Rectal smooth muscle tissue (tissue), 1 donor: ENCODE results near the gene SAMSN1.
"Not testable (repeated sequence)": the region's sequence is repeated elsewhere in the genome, so short reads cannot be mapped to it uniquely, and the experiment has no call there.

ENCODE experiments used
- H3K27ac ChIP-seq: one replicate; pipeline ENCODE4 v1.7.0; 2013; ENCODE audit warnings: low read depth, low read length, inconsistent platforms
- H3K27me3 ChIP-seq: one replicate; pipeline ENCODE4 v1.7.0; 2013; ENCODE audit warnings: low read length; ENCODE audit not compliant: control insufficient read depth, insufficient read depth
- H3K36me3 ChIP-seq: one replicate; pipeline ENCODE4 v1.7.0; 2013; ENCODE audit warnings: low read length; ENCODE audit not compliant: control insufficient read depth, insufficient read depth
- H3K4me1 ChIP-seq: one replicate; pipeline ENCODE4 v1.7.0; 2013; ENCODE audit warnings: low read length; ENCODE audit not compliant: control insufficient read depth, insufficient read depth
- H3K4me3 ChIP-seq: one replicate; pipeline ENCODE4 v1.7.0; 2013; ENCODE audit warnings: low read length
- H3K9ac ChIP-seq: one replicate; pipeline ENCODE4 v1.7.0; 2013; ENCODE audit warnings: low read length

Gene SAMSN1

DNA sequence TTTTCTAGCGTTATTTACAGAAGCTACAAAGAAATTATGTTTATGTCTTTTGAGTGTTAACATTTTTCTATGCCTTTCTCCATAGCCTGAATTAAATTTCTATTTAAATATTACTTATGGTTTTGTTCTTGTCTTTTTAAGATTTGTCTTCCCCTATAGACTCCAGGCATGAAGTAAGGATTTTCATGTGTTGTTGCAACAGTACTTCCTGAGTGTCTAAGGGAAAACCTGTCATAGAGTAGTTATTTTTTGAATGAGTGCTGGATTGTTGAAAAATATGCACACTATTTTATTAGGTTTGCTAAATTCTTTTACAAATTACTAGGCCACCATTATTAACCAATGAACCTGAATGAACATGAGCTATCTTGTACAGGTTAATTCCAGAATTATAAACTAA, 27.1 kb downstream of the SAMSN1 start:
- Histone ChIP-seq H3K27ac (no peak overlapping the region), H3K9ac (no peak overlapping the region), H3K27me3 (no peaks in the 10 kb centered on the region), H3K4me3 (no peak overlapping the region), H3K36me3 (no peaks in the 10 kb centered on the region), H3K4me1 (no peaks in the 10 kb centered on the region)

DNA sequence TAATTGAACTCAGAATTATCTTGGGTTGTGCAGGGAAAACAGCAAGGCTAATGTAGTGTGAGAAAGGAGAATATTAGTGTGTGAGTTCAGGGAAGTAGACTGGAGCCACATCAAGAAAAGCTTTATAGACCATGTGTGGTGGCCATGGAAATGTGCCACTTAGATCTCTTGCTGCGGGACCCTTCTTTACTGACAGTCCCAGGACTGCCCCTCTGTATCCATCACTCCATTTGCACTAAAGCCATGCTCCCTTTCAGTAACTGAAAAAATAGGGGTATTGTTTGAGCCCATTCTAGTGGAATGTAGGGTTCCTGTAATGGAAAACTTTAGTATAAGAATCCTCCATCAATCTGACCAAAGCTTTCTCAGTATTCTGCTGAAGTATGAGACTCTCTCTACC, 32.3 kb downstream of the SAMSN1 start:
- no peaks in the 10 kb centered on the region for H3K27me3 ChIP-seq
- no peaks in the 10 kb centered on the region for H3K4me1 ChIP-seq
- no peak overlapping the region for H3K27ac ChIP-seq
- no peak overlapping the region for H3K4me3 ChIP-seq
- H3K9ac ChIP-seq: no peak overlapping the region
- H3K36me3 ChIP-seq: no peaks in the 10 kb centered on the region

DNA sequence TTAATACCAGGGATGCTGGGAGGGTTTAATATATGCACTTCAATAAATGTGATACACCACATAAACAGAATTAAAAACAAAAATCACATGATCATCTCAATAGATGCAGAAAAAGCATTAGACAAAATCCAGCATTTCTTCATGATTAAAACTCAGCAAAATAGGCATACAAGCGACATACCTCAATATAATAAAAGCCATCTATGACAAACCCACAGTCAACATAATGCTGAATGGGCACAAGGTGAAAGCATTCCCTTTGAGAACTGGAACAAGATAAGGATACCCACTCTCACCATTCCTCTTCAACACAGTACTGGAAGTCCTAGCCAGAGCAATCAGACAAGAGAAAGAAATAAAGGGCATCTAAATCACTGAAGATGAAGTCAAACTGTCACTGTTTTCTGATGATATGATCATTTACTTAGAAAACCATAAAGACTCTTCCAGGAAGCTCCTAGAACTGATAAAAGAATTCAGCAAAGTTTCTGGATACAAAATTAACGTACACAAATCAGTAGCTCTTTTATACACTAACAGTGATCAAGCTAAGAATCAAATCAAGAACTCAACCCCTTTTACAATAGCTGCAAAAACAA, 39.2 kb downstream of the SAMSN1 start:
- H3K9ac ChIP-seq, H3K4me3 ChIP-seq, H3K36me3 ChIP-seq, H3K4me1 ChIP-seq, H3K27me3 ChIP-seq, H3K27ac ChIP-seq: not testable (repeated sequence)

DNA sequence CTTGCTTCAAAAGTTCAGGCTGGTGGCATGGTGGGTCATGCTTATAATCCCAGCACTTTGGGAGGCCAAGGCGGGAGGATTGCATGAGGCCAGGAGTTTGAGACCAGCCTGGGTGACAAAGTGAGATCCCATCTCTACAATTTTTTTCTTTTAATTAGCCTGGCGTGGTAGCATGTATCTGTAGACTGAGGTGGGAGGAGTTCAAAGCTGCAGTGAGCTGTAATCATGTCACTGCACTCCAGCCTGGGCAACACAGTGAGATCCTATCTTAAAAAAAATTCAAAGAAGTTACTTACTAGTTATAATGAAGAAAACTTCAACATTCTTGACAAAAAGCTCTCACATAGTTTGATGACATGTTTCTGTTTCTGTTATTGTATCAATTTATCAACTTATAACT, 45.2 kb downstream of the SAMSN1 start:
- Histone ChIP-seq H3K27ac (no peak overlapping the region), H3K27me3 (no peaks in the 10 kb centered on the region), H3K4me1 (no peaks in the 10 kb centered on the region), H3K36me3 (no peaks in the 10 kb centered on the region), H3K9ac (no peak overlapping the region), H3K4me3 (no peak overlapping the region)

DNA sequence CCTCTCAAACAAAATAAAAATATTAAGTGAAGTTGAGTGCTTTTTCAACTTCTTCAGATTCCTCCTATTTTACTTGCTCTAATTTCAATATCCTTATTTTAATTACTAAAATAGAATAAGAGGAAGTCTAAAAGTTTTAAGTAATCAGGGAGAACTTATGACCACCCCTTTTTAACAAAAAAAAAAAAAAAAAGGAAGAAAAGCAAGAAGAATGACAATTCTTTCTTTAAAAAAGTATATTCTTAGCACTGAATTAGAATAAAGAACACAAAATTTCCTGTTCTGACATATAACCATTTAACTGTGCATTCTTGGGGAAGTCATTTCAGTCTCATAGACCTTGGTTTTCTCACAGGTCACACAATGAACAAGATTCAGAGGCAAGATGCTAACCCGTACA, 46.8 kb downstream of the SAMSN1 start:
- Histone ChIP-seq H3K27me3 (no peaks in the 10 kb centered on the region), H3K4me1 (no peaks in the 10 kb centered on the region), H3K27ac (no peak overlapping the region), H3K9ac (no peak overlapping the region), H3K4me3 (no peak overlapping the region), H3K36me3 (no peaks in the 10 kb centered on the region)

GRCh38 chr21:14497825-14498224, 48.3 kb downstream of the SAMSN1 start:
- Histone ChIP-seq H3K4me1 (no peaks in the 10 kb centered on the region), H3K36me3 (no peaks in the 10 kb centered on the region)

GRCh38 chr21:14495075-14495474, 51.0 kb downstream of the SAMSN1 start:
- no peak overlapping the region for H3K27ac ChIP-seq
- no peak overlapping the region for H3K4me3 ChIP-seq

More at GRCh38 chr21:14497825-14498224, 48.3 kb downstream of the SAMSN1 start:
- Histone ChIP-seq H3K4me3 (no peak overlapping the region), H3K27ac (no peak overlapping the region), H3K9ac (no peak overlapping the region), H3K27me3 (no peaks in the 10 kb centered on the region)

DNA sequence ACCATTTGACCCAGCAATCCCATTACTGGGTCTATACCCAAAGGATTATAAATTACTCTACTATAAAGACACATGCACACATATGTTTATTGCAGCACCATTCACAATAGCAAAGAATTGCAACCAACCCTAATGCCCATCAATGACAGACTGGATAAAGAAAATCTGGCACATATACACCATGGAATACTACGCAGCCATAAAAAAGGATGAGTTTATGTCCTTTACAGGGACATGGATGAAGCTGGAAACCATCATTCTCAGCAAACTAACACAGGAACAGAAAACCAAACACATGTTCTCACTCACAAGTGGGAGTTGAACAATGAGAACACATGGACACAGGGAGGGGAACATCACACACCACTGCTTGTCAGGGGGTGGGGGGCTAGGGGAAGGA, 51.9 kb downstream of the SAMSN1 start:
- not testable (repeated sequence) for H3K27me3 ChIP-seq, H3K4me3 ChIP-seq, H3K27ac ChIP-seq, H3K9ac ChIP-seq, H3K4me1 ChIP-seq, H3K36me3 ChIP-seq

More at GRCh38 chr21:14495075-14495474, 51.0 kb downstream of the SAMSN1 start:
- no peaks in the 10 kb centered on the region for H3K27me3 ChIP-seq
- no peaks in the 10 kb centered on the region for H3K4me1 ChIP-seq
- H3K36me3 ChIP-seq: no peaks in the 10 kb centered on the region
- no peak overlapping the region for H3K9ac ChIP-seq

DNA sequence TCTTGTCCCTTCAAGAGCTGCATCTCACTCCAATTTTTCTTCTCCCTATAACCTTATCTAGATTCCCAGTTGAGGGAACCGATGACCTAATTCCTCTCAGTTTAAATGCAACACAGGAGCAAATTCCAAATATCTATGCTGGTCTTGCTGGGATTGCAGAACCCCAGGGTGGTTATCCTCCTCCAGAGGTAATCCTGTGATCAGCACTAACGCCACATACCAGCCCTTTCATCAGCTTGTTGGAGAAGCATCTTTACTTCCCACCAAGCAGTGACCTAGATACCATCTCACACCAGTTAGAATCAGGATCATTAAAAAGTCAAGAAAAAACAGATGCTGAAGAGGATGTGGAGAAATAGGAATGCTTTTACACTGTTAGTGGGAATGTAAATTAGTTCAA, 52.4 kb downstream of the SAMSN1 start:
- H3K9ac ChIP-seq: no peak overlapping the region
- H3K27ac ChIP-seq: no peak overlapping the region
- H3K27me3 ChIP-seq: no peaks in the 10 kb centered on the region
- no peaks in the 10 kb centered on the region for H3K4me1 ChIP-seq
- H3K36me3 ChIP-seq: no peaks in the 10 kb centered on the region
- H3K4me3 ChIP-seq: no peak overlapping the region

DNA sequence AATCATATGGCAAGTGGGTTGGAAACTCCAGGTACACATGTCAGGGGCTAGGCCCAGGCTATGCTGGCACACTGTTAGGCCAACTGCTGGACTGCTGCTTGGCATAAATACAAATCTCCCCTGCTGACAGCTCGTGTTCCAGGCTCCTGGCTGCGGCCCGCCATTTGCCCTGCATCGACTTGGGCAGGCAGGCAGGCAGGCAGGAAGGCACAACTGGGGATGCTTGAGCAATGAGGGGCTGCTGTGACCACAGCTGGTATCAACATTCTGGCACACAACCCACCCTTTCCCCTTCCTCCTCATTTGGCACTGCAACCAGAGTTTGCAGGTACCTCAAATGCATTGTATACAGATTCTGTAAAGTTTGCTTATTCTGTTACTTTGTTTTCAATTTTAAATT, 53.2 kb downstream of the SAMSN1 start:
- Histone ChIP-seq H3K9ac (no peak overlapping the region), H3K4me1 (no peaks in the 10 kb centered on the region), H3K4me3 (no peak overlapping the region), H3K36me3 (no peaks in the 10 kb centered on the region), H3K27ac (no peak overlapping the region), H3K27me3 (no peaks in the 10 kb centered on the region)

GRCh38 chr21:14491269-14491681, 54.8 kb downstream of the SAMSN1 start:
- H3K9ac ChIP-seq: no peak overlapping the region
- no peak overlapping the region for H3K27ac ChIP-seq
- no peaks in the 10 kb centered on the region for H3K36me3 ChIP-seq
- no peak overlapping the region for H3K4me3 ChIP-seq
- no peaks in the 10 kb centered on the region for H3K4me1 ChIP-seq
- no peaks in the 10 kb centered on the region for H3K27me3 ChIP-seq

- no peaks in the 10 kb centered on the region for H3K27me3 ChIP-seq
- H3K4me3 ChIP-seq: no peak overlapping the region
- no peak overlapping the region for H3K9ac ChIP-seq
- no peaks in the 10 kb centered on the region for H3K4me1 ChIP-seq
- H3K36me3 ChIP-seq: no peaks in the 10 kb centered on the region
- H3K27ac ChIP-seq: no peak overlapping the region
Observed at GRCh38 chr21:14488672-14489204, 57.4 kb downstream of the SAMSN1 start.
